Measurements from ENCODE around the gene ZNF217.
"Not testable (repeated sequence)": the region's sequence is repeated elsewhere in the genome, so short reads cannot be mapped to it uniquely, and the experiment has no call there.

ZNF217 gene

DNA sequence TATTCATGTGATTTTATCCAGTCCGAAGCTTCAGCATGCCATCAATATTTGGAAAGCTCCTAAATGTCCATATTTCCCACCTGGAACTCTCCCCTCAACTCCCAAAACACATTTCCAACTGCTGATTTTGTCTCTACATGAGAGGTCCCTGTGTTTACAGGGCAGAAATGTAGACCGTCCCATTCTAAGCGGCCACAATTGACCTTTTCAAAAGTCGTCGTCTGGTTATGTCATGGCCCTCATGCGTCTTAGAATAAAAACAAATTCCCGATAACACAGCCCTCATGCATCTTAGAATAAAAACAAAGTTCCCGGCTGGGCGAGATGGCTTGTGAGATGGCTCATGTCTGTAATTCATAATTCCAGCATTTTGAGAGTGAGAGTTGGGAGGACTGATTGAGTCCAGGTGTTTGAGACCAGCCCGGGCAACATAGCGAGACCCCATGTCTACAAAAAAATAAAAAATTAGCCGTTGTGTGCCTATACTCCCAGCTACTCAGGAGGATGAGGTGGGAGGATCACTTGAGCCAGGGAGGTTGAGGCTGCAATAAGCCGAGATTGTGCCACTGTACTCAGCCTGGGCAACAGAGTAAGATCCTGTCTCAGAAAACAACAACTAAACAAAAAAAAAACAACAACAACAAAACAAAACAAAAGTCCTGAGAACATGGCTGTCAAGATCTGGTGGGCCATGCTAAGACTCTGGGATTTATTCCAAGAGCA, 6.4 kb upstream of the ZNF217 start:
- Histone ChIP-seq H3K36me3 (ENCODE audit: insufficient read depth, low read length) (no peaks in the 10 kb centered on the region), H3K9me3 (ENCODE audit: low read depth, low read length) (no peaks in the 10 kb centered on the region), H3K27ac (no peak overlapping the region), H3K4me3 (no peak overlapping the region), H3K9ac (ENCODE audit: insufficient read length) (no peak overlapping the region)
- DNase-seq (ENCODE audit: low read depth, low spot score): no peak
- TF ChIP-seq FOXP2 (optimal IDR thresholded peaks at IDR 0.05; ENCODE audit: control extremely low read depth, extremely low read length, insufficient read depth): no peak
- TF ChIP-seq POLR2AphosphoS5 (IDR thresholded peaks at IDR 0.05; ENCODE audit: borderline replicate concordance, low read depth, low read length): no peak
- no peak for TF ChIP-seq EZH2 (IDR thresholded peaks at IDR 0.05)

- H3K9ac ChIP-seq (ENCODE audit: insufficient read length): no peak overlapping the region
- no peak for DNase-seq (ENCODE audit: low read depth, low spot score)
- no peak overlapping the region for H3K27ac ChIP-seq
- TF ChIP-seq POLR2AphosphoS5 (IDR thresholded peaks at IDR 0.05; ENCODE audit: borderline replicate concordance, low read depth, low read length): no peak
- TF ChIP-seq EZH2 (IDR thresholded peaks at IDR 0.05): no peak
- TF ChIP-seq FOXP2 (optimal IDR thresholded peaks at IDR 0.05; ENCODE audit: control extremely low read depth, extremely low read length, insufficient read depth): no peak
- no peaks in the 10 kb centered on the region for H3K9me3 ChIP-seq (ENCODE audit: low read depth, low read length)
- H3K36me3 ChIP-seq (ENCODE audit: insufficient read depth, low read length): no peaks in the 10 kb centered on the region
- peak overlapping the region; percentile 17; the same call in 1 of the 2 replicates for H3K4me3 ChIP-seq
Observed at GRCh38 chr20:53599378-53599777, 5.7 kb upstream of the ZNF217 start.

GRCh38 chr20:53599044-53599362, 5.4 kb upstream of the ZNF217 start:
- Histone ChIP-seq H3K9me3 (ENCODE audit: low read depth, low read length) (no peaks in the 10 kb centered on the region), H3K4me3 (peak overlapping the region; percentile 17; the same call in 1 of the 2 replicates), H3K27ac (no peak overlapping the region), H3K9ac (ENCODE audit: insufficient read length) (no peak overlapping the region), H3K36me3 (ENCODE audit: insufficient read depth, low read length) (no peaks in the 10 kb centered on the region)
- TF ChIP-seq EZH2 (IDR thresholded peaks at IDR 0.05) (no peak), POLR2AphosphoS5 (IDR thresholded peaks at IDR 0.05; ENCODE audit: borderline replicate concordance, low read depth, low read length) (no peak), FOXP2 (optimal IDR thresholded peaks at IDR 0.05; ENCODE audit: control extremely low read depth, extremely low read length, insufficient read depth) (no peak)
- no peak for DNase-seq (ENCODE audit: low read depth, low spot score)

DNA sequence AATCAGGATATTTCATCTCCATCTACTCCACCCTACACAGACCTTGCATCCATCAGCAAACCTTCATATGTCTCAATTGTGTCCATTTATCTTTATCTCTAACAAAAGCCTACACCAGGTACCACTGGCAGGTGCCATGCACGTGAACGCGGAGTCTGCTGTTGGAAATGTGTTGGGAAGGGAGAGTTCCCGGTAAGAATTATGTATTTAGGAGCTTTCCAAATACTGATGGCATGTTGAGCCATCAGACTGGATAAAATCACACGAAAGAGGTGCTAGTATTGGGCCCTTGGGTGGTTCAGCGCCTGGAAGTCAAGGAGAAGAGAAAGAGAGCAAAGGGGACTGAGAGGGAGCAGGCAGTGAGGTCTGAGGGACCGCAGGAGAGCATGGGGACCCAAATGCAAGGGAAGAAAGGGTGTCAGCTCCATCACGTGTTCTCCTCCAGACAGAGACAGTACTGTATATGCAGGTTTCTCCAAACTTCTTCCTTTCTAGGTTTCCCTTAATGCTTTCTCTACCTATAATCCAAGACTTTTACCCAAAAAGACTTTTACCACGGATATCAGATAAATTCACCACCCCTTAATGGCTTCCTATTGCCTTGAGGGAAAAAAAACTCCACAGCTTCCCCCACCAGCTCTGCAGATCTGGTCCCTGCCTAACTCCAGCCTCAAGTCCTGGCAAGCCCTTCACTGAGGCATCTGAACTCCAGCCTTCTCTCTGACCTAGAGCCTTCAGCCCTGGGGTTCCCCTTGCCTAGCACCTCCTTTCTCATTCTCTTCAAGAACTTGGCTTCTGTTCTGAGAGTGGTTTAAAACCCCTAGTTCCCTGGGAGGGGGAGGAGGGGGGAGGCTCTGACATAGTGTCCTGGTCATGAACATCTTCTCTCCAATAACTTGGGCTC, 4.8 kb upstream of the ZNF217 start:
- H3K36me3 ChIP-seq (ENCODE audit: insufficient read depth, low read length): no peaks in the 10 kb centered on the region

GRCh38 chr20:53597521-53598120, 4.0 kb upstream of the ZNF217 start:
- H3K36me3 ChIP-seq (ENCODE audit: insufficient read depth, low read length): no peaks in the 10 kb centered on the region
- H3K9me3 ChIP-seq (ENCODE audit: low read depth, low read length): no peaks in the 10 kb centered on the region
- H3K27ac ChIP-seq: no peak overlapping the region; the same call in 1 of the 2 replicates
- H3K4me3 ChIP-seq: peak overlapping the region; percentile 93
- no peak overlapping the region for H3K9ac ChIP-seq (ENCODE audit: insufficient read length)
- TF ChIP-seq POLR2AphosphoS5 (IDR thresholded peaks at IDR 0.05; ENCODE audit: borderline replicate concordance, low read depth, low read length) (no peak), EZH2 (IDR thresholded peaks at IDR 0.05) (no peak), FOXP2 (optimal IDR thresholded peaks at IDR 0.05; ENCODE audit: control extremely low read depth, extremely low read length, insufficient read depth) (no peak)
- DNase-seq (ENCODE audit: low read depth, low spot score): no peak

More for the DNA sequence above, 4.8 kb upstream of the ZNF217 start:
- Histone ChIP-seq H3K9me3 (ENCODE audit: low read depth, low read length) (no peaks in the 10 kb centered on the region), H3K27ac (no peak overlapping the region), H3K4me3 (peak overlapping the region; percentile 17; the same call in 1 of the 2 replicates), H3K9ac (ENCODE audit: insufficient read length) (no peak overlapping the region)
- no peak for DNase-seq (ENCODE audit: low read depth, low spot score)
- no peak for TF ChIP-seq POLR2AphosphoS5 (IDR thresholded peaks at IDR 0.05; ENCODE audit: borderline replicate concordance, low read depth, low read length)
- no peak for TF ChIP-seq EZH2 (IDR thresholded peaks at IDR 0.05)
- no peak for TF ChIP-seq FOXP2 (optimal IDR thresholded peaks at IDR 0.05; ENCODE audit: control extremely low read depth, extremely low read length, insufficient read depth)

DNA sequence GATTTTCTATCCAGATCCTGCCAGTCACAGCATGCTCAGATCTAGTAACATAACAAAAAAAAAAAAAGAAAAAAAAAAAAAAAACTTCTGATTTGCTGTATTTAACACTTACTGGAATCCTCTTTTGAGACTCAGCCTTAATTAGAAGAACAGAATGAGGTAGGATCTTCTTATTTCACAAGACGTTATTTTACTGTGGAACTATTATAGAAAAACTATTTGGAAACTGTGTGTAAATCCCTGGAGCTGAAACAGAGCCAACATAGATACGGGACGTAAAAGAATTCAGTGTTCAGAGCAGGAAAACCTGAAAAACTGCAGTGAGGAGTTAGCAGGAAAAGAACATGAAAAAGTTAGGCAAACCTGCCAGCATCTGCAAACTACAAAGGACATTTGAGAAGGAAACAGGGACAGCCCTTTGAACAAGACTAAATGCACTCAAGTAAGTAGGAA, 3.4 kb upstream of the ZNF217 start:
- no peak for TF ChIP-seq POLR2AphosphoS5 (IDR thresholded peaks at IDR 0.05; ENCODE audit: borderline replicate concordance, low read depth, low read length)
- TF ChIP-seq EZH2 (IDR thresholded peaks at IDR 0.05): no peak
- TF ChIP-seq FOXP2 (optimal IDR thresholded peaks at IDR 0.05; ENCODE audit: control extremely low read depth, extremely low read length, insufficient read depth): no peak
- Histone ChIP-seq H3K9me3 (ENCODE audit: low read depth, low read length) (no peaks in the 10 kb centered on the region), H3K27ac (peak overlapping the region; percentile 87), H3K36me3 (ENCODE audit: insufficient read depth, low read length) (no peaks in the 10 kb centered on the region), H3K4me3 (peak overlapping the region; percentile 93), H3K9ac (ENCODE audit: insufficient read length) (peak overlapping the region; percentile 66)
- DNase-seq (ENCODE audit: low read depth, low spot score): no peak

DNA sequence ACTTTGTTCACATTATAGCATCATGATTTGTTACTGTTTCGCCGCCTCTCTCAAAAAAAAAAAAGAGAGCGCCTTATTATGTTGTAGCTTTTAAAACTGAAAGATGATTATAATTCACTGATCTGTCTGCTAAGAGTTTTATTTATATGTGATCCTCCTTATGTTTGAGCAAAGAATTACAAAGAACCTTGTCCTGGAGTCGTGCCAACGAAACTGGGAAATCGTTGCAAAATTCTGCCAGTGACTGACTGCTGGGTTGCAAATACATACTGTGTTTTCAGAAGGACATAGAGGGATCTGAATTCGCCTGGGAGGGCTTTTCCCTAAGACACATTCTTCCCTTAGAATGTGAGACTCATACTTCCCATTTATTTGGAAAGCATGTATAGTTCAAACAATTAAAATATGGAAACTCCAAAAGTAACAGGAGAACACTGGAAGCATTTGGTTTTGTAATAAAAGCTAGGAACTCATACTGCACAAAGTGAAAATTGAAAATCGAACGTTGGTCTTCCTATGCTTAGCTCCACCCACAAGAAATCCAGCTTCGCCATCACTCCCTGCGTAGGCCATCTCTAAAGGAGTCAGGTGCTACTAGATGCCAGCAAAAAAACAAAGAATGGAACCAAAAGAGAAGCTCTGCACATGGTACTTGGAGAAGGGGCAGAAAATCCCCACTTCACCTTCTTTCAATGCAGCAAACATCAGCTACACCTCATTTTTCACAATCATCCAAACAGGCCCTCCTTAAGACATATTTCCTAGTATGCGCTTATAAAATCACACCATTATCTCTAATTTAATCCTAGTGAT, 2.8 kb upstream of the ZNF217 start:
- peak overlapping the region; percentile 66 for H3K9ac ChIP-seq (ENCODE audit: insufficient read length)
- peak overlapping the region; percentile 87 for H3K27ac ChIP-seq
- H3K9me3 ChIP-seq (ENCODE audit: low read depth, low read length); DNase-seq (ENCODE audit: low read depth, low spot score); H3K36me3 ChIP-seq (ENCODE audit: insufficient read depth, low read length): not testable (repeated sequence)
- H3K4me3 ChIP-seq: peak overlapping the region; percentile 93

DNA sequence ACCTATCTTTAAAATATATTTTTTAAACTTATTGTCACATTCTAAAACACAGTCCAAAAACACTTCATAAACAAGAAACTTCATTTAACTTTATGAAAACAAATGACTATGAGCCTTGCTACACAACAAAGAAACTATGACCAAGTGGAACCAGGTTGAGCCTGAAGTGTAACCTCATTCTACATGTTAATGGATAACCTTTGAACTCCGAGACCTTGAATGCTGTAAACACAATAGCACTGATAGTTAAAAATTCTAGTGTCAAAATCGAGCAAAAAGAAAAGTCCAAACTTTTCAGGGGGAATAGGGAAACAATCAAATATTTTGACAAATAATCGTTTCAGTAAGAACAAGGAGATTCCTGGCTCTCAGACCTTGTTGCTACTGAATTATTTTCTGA, 2.1 kb upstream of the ZNF217 start:
- H3K36me3 ChIP-seq (ENCODE audit: insufficient read depth, low read length); H3K9me3 ChIP-seq (ENCODE audit: low read depth, low read length); DNase-seq (ENCODE audit: low read depth, low spot score): not testable (repeated sequence)
- Histone ChIP-seq H3K27ac (peak overlapping the region; percentile 87), H3K4me3 (peak overlapping the region; percentile 93), H3K9ac (ENCODE audit: insufficient read length) (peak overlapping the region; percentile 66)

Data from SK-N-MC (cell line).